ENCODE measurements around the gene STK38L.

The STK38L gene

DNA sequence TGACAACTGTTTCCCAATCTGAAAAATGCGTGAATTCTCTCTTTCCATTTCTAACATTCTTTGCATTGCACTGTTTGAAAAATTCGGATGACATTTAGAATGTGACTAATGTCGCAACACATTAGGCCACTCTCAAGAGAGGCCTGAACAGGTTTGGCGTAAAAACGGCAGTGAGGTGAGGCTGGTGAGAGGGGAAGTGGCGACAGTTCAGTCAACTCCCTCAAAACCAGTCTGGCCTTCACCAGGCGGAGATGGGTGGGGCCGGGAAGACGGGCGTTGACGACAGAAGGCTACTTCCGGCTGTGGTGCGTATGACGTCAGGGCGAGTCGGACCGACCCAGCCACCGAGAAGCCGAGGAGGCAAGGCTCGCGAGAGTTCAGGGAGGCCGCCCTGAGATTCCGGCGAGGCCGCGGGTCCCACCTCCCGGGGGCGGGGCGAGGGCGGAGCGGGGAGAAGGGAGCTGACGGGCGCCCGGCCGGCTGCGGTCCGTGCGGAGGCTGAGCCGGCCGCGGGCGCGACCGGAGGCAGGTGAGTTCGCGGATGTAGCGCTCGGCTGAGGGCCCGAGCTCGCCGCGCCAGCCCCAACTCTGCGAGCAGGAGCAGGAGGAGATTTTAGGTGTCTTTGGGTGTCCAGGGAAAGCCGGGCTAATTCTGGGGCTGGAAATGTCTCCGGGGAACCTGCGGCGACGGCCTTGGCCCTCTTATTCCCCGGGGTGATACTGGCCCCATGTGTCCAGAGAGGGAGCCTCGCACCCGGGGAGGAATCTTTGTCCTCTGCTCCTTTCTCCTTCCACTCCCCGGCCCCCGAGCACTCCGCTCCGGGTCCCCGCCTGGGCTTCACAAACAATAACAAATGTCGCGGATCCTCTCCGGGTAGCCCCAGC, at the start of gene STK38L:
STK38L (plus strand) TSS at position 483 of the 885 bp plus-strand sequence. CDS start 53,435 bp downstream, outside the sequence.
- peak within 1 kb of the TSS; percentile 77 for H3K4me3 ChIP-seq (ENCODE audit: low read depth, low read length)
- peaks cover 23% of the 10 kb centered on the region for H3K4me1 ChIP-seq (ENCODE audit: control insufficient read depth, insufficient read depth, low read length)
- H3K27ac ChIP-seq (ENCODE audit: low read depth, low read length) = peak within 1 kb of the TSS; percentile 73
- H3K9ac ChIP-seq (ENCODE audit: low read depth, low read length) = peak within 1 kb of the TSS; percentile 79
- no peaks in the 10 kb centered on the region for H3K36me3 ChIP-seq (ENCODE audit: control insufficient read depth, insufficient read depth, low read length)
- H3K27me3 ChIP-seq (ENCODE audit: control insufficient read depth, insufficient read depth, low read length) = no peaks in the 10 kb centered on the region
- 0 out of 2 replicates have a peak, but pooled peaks cover 2% of the 10 kb centered on the region for H3K9me3 ChIP-seq (ENCODE audit: control insufficient read depth, insufficient read depth, low read length)

DNA sequence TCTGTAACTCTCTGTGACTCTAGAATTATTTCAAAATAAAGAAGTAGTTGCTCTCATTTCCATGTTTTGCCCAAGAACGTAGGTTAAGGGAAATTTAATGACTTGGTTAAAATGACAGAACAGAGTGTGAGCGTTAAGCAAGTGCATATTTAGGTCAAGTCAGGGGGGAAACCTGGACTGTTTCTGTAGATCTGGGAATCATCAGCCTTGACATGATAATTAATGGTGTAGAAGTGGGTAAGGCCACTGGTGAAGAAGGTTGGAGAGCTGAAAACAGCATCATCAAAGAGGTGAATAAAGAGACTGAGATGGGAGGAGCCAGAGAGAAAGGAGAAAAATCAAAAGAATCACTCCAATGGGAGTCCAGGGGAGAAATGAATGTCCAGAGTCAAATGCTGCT, 49.4 kb upstream of the STK38L start:
- H3K27me3 ChIP-seq (ENCODE audit: control insufficient read depth, insufficient read depth, low read length) = no peaks in the 10 kb centered on the region
- no peaks in the 10 kb centered on the region for H3K9me3 ChIP-seq (ENCODE audit: control insufficient read depth, insufficient read depth, low read length)
- H3K27ac ChIP-seq (ENCODE audit: low read depth, low read length) = no peak overlapping the region
- no peak overlapping the region for H3K9ac ChIP-seq (ENCODE audit: low read depth, low read length)
- peaks cover 4% of the 10 kb centered on the region for H3K4me1 ChIP-seq (ENCODE audit: control insufficient read depth, insufficient read depth, low read length)
- no peaks in the 10 kb centered on the region for H3K36me3 ChIP-seq (ENCODE audit: control insufficient read depth, insufficient read depth, low read length)
- H3K4me3 ChIP-seq (ENCODE audit: low read depth, low read length) = no peak overlapping the region

DNA sequence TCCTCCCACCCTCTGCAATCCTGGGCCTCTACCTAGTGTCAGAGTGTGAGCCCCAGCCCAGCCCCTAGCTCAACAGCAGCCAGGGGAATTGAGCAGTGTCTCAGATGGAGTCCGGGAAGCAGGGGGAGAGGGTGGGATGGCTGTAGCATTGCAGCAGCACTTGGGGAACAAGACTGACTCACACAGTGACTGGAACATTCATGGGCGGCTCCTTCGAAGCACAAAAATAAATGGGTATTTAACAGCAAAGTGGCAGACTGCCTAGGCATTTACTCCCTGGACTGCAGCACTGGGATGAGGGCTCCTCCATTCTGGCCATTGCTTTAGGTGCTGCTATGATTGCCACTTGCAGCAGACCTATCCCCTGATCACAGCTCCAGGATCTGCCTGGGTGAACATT, 46.0 kb upstream of the STK38L start:
- Histone ChIP-seq H3K27me3 (ENCODE audit: control insufficient read depth, insufficient read depth, low read length) (no peaks in the 10 kb centered on the region), H3K36me3 (ENCODE audit: control insufficient read depth, insufficient read depth, low read length) (no peaks in the 10 kb centered on the region), H3K4me3 (ENCODE audit: low read depth, low read length) (no peak overlapping the region), H3K9me3 (ENCODE audit: control insufficient read depth, insufficient read depth, low read length) (no peaks in the 10 kb centered on the region), H3K27ac (ENCODE audit: low read depth, low read length) (no peak overlapping the region), H3K4me1 (ENCODE audit: control insufficient read depth, insufficient read depth, low read length) (peaks cover 10% of the 10 kb centered on the region), H3K9ac (ENCODE audit: low read depth, low read length) (no peak overlapping the region)

DNA sequence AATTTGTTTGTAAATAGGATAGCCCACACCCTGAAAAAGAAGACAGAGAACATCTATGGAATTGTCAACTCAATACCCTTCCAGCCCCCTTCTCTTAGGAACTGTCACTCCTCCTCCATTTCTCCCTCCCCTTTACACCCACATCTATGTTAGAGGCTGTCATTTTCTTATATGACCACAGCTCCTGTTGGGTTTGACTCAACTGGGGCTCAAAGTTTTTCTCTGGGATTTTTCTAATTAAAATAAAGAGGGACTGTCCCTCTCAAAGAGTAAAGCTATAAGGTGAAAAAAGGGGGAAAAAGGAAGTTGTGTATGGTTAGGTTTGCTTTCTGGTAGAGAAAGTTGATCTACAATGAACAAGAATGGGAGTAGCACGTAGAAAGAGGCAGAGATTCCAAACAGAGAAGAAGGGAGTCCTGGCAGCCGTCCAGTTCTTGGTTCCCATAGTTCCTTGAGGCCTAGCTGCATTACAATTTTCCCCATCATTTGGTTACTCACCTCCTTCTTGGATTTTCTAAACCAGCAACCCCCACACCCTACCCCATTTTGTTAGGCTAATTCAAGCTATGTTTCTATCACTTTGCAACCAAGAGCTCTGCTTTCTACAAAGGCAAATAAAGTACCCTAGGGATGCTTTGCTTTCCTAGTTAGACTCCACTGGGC, 44.3 kb upstream of the STK38L start:
- peak overlapping the region; percentile 11 for H3K27ac ChIP-seq (ENCODE audit: low read depth, low read length)
- no peak overlapping the region for H3K9ac ChIP-seq (ENCODE audit: low read depth, low read length)
- H3K9me3 ChIP-seq (ENCODE audit: control insufficient read depth, insufficient read depth, low read length) = no peaks in the 10 kb centered on the region
- H3K4me3 ChIP-seq (ENCODE audit: low read depth, low read length) = no peak overlapping the region
- no peaks in the 10 kb centered on the region for H3K36me3 ChIP-seq (ENCODE audit: control insufficient read depth, insufficient read depth, low read length)
- H3K27me3 ChIP-seq (ENCODE audit: control insufficient read depth, insufficient read depth, low read length) = no peaks in the 10 kb centered on the region
- H3K4me1 ChIP-seq (ENCODE audit: control insufficient read depth, insufficient read depth, low read length) = peaks cover 10% of the 10 kb centered on the region

DNA sequence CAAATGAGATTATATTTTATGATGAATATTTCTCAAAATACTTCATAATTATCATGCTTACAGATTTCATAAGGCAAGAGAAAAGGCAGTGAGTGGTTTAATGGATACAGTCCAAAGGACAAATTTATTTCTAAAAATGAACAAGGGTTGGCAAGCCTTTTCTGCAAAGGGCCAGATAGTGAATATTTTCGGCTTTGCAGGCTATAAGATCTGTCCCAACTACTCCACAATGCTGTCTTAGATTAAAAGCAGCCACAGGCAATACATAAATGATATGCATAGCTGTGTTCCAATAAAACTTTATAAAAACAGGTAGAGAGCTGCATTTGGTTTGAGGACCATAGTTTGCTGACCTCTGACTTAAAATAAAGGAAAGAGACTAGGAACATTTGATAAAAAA, 42.9 kb upstream of the STK38L start:
- H3K27ac ChIP-seq (ENCODE audit: low read depth, low read length) = no peak overlapping the region
- H3K4me3 ChIP-seq (ENCODE audit: low read depth, low read length) = no peak overlapping the region
- no peaks in the 10 kb centered on the region for H3K27me3 ChIP-seq (ENCODE audit: control insufficient read depth, insufficient read depth, low read length)
- H3K9ac ChIP-seq (ENCODE audit: low read depth, low read length) = no peak overlapping the region
- peaks cover 10% of the 10 kb centered on the region for H3K4me1 ChIP-seq (ENCODE audit: control insufficient read depth, insufficient read depth, low read length)
- H3K9me3 ChIP-seq (ENCODE audit: control insufficient read depth, insufficient read depth, low read length) = no peaks in the 10 kb centered on the region
- H3K36me3 ChIP-seq (ENCODE audit: control insufficient read depth, insufficient read depth, low read length) = no peaks in the 10 kb centered on the region

DNA sequence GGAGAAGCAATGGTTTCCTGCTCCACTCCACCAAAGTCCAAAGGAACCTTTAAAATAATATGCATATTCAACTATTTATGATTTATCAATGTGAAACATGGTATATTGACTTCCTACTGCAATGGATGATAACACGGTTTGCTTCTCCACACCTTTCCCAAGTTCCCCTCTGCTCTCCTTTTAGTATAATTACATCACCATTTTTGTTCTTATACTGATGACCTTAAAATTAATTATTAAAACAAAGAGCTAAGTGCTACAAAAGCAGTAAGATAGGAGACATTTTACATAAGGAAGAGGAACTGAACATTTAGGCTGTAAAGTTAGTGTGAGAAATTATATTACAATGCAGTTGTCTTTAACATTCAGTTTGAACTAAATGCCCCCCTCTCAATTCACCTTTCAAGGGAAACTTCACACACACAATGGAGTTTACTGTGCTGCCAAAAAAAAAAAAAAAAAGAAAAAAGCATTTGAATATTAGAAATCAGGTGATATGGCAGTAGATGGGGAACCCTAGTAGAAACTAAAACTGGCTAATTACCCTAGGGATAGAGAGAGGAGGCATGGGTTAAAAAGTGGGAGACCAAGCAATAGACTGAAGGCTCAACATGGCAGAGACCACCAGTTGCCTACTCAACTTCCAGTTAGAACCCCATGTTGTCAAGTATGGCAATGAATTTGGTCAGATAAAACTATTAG, 37.1 kb upstream of the STK38L start:
- Histone ChIP-seq H3K4me1 (ENCODE audit: control insufficient read depth, insufficient read depth, low read length) (no peaks in the 10 kb centered on the region), H3K27ac (ENCODE audit: low read depth, low read length) (no peak overlapping the region), H3K9me3 (ENCODE audit: control insufficient read depth, insufficient read depth, low read length) (no peaks in the 10 kb centered on the region), H3K9ac (ENCODE audit: low read depth, low read length) (no peak overlapping the region), H3K4me3 (ENCODE audit: low read depth, low read length) (no peak overlapping the region), H3K27me3 (ENCODE audit: control insufficient read depth, insufficient read depth, low read length) (no peaks in the 10 kb centered on the region), H3K36me3 (ENCODE audit: control insufficient read depth, insufficient read depth, low read length) (no peaks in the 10 kb centered on the region)

DNA sequence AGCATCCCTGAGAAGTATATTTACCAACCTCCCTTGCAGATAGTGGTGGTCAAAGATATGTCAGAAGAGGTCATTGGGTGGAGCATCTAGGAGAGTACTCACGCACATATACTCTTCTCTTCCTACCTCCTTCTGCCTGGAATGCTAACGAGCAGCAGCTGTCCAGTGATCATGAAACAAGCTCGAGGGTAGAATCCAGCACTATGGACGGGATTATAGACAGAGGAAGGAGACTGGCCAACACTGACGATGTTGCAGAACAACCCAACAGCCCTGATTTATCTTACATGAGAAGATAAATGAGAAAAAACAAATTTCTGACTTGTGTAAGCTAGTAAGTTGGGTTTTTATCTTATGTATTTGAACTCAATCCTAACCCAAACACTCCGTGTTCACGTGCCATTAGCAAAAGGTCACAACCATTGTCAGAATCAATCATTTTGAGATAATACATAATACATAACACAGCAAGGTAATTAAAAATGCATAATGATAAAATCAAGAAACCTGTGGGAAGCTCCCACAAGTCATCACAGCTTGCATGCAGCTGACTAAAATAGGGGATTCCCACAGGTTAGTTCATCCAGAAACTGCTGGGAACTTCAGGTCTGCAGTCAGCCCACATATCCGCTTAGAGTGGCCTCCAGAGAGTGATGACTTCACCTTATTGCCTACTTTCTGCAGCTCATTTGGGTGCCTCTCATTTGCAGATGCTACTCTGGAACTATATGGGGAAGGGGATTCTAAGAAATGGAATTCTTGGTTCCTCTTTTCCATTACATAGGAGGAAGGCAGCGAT, 36.3 kb upstream of the STK38L start:
- Histone ChIP-seq H3K4me1 (ENCODE audit: control insufficient read depth, insufficient read depth, low read length) (no peaks in the 10 kb centered on the region), H3K36me3 (ENCODE audit: control insufficient read depth, insufficient read depth, low read length) (no peaks in the 10 kb centered on the region), H3K9me3 (ENCODE audit: control insufficient read depth, insufficient read depth, low read length) (no peaks in the 10 kb centered on the region), H3K4me3 (ENCODE audit: low read depth, low read length) (no peak overlapping the region), H3K9ac (ENCODE audit: low read depth, low read length) (no peak overlapping the region), H3K27me3 (ENCODE audit: control insufficient read depth, insufficient read depth, low read length) (no peaks in the 10 kb centered on the region), H3K27ac (ENCODE audit: low read depth, low read length) (no peak overlapping the region)

DNA sequence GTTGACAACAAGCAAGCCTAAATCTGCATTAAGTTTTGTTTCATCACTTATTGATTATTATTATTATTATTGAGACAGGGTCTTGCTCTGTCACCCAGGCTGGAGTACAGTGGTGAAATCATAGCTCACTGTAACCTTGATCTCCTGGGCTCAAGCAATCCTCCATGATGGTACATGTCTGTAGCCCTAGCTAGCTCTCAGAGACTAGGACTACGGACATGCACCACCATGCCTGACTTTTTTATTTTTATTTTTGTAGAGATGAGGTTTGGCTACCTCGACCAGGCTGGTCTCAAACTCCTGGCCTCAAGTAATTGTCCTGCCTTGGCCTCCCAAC, 35.7 kb upstream of the STK38L start:
- H3K4me3 ChIP-seq (ENCODE audit: low read depth, low read length) = no peak overlapping the region
- H3K27me3 ChIP-seq (ENCODE audit: control insufficient read depth, insufficient read depth, low read length) = no peaks in the 10 kb centered on the region
- no peak overlapping the region for H3K9ac ChIP-seq (ENCODE audit: low read depth, low read length)
- no peaks in the 10 kb centered on the region for H3K9me3 ChIP-seq (ENCODE audit: control insufficient read depth, insufficient read depth, low read length)
- H3K36me3 ChIP-seq (ENCODE audit: control insufficient read depth, insufficient read depth, low read length) = no peaks in the 10 kb centered on the region
- H3K27ac ChIP-seq (ENCODE audit: low read depth, low read length) = no peak overlapping the region
- H3K4me1 ChIP-seq (ENCODE audit: control insufficient read depth, insufficient read depth, low read length) = no peaks in the 10 kb centered on the region

DNA sequence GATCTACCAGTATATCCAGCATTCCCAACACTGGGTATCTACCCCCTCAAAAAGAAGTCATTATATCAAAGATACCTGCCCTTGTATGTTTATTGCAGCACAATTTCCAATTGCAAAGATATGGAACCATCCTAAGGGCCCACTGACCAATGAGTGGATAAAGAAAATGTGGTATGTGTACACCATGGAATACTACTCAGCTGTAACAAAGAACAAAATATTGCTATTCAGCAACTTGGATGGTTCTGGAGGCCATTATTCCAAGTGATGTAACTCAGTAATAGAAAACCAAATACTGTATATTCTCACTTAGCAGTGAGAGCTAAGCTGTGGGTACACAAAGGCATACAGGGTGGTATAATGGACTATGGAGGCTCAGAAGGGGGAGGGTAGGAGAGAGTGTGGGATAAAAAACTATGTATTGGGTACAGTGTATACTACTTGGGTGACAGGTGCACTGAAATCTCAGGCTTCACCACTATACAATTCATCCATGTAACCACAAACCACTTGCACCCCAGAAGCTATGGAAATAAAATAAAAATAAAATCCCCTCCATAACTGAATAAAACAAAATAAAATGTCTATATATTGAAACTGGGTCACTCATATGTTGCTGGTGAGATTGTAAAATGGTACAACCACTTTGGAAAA, 34.7 kb upstream of the STK38L start:
- Histone ChIP-seq H3K27ac (ENCODE audit: low read depth, low read length) (no peak overlapping the region), H3K4me1 (ENCODE audit: control insufficient read depth, insufficient read depth, low read length) (no peaks in the 10 kb centered on the region)

DNA sequence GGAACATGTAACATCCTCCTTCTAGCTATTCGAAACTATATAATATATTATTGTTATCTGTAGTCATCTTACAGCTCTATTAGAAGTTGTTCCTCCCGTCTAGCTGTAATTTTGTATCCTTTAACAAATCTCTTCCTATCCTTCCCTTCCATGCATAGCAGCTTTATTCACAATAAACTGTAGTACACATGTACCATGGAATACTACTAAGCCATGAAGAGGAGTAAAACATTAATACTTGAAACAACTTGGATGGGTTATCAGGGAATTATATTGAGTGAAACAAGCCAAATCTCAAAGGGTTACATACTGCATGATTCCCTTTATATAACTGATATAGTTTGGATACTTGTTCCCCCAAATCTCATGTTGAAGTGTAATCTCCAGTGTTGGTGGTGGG, 33.9 kb upstream of the STK38L start:
- Histone ChIP-seq H3K4me3 (ENCODE audit: low read depth, low read length) (no peak overlapping the region), H3K27ac (ENCODE audit: low read depth, low read length) (no peak overlapping the region), H3K36me3 (ENCODE audit: control insufficient read depth, insufficient read depth, low read length) (no peaks in the 10 kb centered on the region), H3K9me3 (ENCODE audit: control insufficient read depth, insufficient read depth, low read length) (no peaks in the 10 kb centered on the region), H3K9ac (ENCODE audit: low read depth, low read length) (no peak overlapping the region), H3K4me1 (ENCODE audit: control insufficient read depth, insufficient read depth, low read length) (no peaks in the 10 kb centered on the region), H3K27me3 (ENCODE audit: control insufficient read depth, insufficient read depth, low read length) (no peaks in the 10 kb centered on the region)

More for the DNA sequence above, 34.7 kb upstream of the STK38L start:
- Histone ChIP-seq H3K4me3 (ENCODE audit: low read depth, low read length) (no peak overlapping the region), H3K9me3 (ENCODE audit: control insufficient read depth, insufficient read depth, low read length) (no peaks in the 10 kb centered on the region), H3K27me3 (ENCODE audit: control insufficient read depth, insufficient read depth, low read length) (no peaks in the 10 kb centered on the region), H3K9ac (ENCODE audit: low read depth, low read length) (no peak overlapping the region), H3K36me3 (ENCODE audit: control insufficient read depth, insufficient read depth, low read length) (no peaks in the 10 kb centered on the region)

All from HUES48 (cell line).